ENCODE measurements around the gene WDR6.

DNA sequence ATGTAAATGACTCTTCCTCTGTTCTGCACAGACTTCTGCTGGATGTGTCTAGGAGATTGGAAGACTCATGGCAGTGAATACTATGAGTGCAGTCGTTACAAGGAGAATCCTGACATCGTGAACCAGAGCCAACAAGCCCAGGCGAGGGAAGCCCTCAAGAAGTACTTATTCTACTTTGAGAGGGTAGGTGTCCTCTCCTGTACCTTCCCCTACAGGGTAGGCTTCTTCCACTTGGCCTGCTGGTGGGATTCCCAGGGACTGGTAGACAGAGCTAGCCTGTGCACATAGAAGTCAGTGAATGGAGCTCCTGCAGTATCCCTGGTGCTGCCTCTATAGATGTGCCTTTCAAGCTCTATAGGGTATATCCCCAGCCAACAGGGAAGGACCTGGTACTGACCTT is 27.7 kb upstream of the WDR6 start:
- TF ChIP-seq, protein P1, sequence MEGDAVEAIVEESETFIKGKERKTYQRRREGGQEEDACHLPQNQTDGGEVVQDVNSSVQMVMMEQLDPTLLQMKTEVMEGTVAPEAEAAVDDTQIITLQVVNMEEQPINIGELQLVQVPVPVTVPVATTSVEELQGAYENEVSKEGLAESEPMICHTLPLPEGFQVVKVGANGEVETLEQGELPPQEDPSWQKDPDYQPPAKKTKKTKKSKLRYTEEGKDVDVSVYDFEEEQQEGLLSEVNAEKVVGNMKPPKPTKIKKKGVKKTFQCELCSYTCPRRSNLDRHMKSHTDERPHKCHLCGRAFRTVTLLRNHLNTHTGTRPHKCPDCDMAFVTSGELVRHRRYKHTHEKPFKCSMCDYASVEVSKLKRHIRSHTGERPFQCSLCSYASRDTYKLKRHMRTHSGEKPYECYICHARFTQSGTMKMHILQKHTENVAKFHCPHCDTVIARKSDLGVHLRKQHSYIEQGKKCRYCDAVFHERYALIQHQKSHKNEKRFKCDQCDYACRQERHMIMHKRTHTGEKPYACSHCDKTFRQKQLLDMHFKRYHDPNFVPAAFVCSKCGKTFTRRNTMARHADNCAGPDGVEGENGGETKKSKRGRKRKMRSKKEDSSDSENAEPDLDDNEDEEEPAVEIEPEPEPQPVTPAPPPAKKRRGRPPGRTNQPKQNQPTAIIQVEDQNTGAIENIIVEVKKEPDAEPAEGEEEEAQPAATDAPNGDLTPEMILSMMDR (IDR thresholded peaks at IDR 0.05): no peak
- no peak for TF ChIP-seq EZH2 (IDR thresholded peaks at IDR 0.05)

Data from neural progenitor cell (in vitro differentiated cells).